KG1 (cell line): ENCODE results near the gene UBE4B.
"Not testable (repeated sequence)": the region's sequence is repeated elsewhere in the genome, so short reads cannot be mapped to it uniquely, and the experiment has no call there.

Experiments
- DNase-seq: peaks from one replicate; lab custom pipeline; 2025; lab: John Stamatoyannopoulos, UW

Gene UBE4B

DNA sequence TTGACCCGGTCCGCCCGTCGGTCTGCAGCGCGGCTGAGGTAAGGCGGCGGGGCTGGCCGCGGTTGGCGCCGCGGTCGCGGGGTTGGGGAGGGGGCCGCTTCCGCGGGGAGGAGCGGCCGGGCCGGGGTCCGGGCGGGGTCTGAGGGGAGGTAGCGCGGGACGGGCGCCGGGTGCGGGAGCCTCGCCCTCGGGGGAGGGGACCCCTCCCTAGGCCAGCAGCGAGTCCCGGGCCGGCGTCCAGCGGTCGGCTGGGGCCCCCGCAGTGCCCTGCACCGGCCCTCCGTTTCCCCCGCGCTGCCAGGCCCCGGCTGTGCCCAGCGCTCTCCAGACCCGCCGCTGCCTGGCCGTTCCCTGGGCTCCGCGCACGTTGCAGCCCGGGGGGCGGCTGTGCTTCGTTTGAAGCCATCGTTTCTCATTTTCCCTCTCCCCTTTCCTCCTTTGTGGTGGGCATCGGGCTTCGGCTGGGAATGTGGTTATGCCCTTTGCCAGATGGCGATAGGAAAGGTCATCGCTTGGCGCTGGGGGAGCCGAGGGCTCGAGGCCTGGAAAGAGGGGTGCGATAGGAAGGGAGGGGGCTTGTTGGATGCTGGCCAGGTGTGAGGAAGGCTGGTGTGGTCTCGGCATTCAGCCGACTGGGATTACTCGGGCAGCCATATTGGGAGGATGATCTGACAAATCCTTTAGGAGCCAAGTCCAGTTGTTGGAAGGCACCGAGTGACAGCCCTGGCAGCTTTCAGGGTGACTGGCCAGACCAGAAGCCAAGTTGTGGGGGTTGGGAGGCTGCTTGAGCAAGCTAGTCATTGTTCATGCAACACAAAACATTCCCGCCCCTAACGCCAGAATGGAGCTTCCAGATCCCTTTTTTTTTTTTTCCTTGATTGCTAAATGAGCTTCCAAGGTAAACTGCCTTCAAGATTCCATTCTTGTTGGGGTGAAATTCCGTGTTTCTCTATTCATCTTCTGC is 178.4 kb downstream of the UBE4B start:
- DNase-seq: no peak

DNA sequence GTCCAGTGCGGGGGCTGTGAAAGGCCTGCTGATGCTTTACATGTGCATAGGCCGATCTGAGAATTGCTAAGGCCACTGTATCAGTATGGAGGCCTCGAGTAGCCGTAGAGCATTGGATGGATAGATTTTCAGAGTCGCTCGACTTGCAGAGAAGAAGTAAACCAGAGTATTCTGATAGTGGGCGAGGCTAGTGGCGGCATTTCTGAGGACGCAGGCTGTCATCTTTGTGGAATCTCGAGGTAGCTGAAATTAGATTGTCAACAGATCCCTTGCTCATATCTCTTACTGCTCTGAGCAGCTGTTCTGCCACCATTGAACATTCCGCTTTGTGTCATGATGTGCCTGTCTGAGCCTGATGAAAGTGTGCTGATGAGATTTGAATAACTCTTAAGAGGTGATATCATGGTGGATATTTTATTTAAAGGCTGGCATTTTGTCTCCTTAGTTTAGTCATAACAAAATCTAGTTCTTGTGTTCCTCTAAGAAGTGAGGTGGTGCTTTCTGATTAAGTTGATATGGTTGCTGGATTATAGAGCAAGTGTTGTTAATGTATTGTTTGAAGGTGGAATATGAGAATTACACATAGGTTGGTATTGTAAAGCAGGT is 179.2 kb downstream of the UBE4B start:
- DNase-seq: no peak

DNA sequence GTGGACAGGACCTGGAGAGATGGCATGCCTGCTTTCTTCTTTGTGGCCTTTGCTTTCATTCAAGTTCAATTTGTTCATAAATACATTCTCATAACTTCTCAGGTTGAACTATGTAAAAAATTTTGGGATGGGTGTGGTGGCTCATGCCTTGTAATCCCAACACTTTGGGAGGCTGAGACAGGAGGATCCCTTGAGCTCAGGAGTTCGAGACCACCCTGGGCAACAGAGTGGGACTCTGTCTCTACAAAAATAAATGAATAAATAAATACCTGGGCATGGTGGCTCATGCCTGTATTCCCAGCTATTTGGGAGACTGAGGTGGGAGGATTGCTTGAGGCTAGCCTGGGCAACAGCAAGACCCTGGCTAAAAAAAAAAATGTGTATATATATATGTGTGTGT is 179.7 kb downstream of the UBE4B start:
- no peak for DNase-seq

DNA sequence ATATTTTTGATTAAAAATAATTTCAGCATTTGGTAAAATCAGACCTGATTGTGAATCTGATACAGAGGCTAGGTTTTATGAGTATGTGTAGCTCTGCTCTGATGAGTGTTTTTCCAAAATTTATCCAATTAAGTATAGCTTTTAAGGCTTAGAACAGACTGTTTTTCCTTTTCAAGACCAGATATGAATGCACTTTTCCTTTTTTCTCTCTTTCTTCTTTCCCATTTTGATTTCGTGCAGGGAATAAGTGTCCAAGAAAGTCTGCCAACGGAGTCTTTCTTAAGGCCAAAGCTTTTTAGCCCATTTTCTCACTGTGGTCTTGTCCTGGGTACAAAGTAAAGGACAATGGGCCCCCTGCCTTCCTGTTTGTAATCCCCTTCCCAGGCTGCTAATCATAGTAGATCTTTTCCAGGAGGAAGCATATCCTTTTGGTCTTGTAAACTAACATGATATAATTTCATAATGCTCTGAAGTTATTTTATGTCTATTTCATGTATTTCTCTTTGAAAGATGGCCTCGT is 180.5 kb downstream of the UBE4B start:
- DNase-seq: no peak

DNA sequence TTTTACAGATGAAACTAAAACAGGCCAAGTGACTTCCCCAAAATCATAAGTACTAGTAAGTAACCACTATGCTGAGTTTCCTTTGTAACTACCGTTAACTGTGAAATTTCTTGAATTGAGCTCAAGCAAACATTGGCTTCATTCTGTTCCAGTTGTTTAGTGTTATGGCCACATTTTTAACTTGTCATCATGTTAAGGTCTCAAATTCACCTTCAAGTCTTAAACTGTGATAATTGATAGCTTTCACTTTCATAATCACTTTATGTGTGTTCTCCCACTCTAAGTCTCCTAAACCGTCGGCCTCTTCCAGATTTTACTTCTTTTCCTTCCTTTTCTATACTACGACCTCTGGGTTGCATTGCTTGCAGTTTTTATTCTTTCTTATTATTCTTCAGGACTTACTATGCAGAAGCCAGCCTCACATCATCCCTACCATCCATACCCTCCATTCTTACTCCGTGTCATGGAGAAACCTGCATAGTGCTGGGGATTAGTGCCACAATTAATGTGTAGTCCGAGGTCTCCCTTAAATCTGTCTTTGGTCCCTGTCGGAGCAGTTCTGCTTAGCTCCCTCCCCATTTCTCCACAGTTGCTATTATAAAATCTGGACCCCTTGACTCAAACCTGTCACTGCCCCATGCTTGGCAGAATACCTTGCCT is 183.5 kb downstream of the UBE4B start:
- DNase-seq: no peak

DNA sequence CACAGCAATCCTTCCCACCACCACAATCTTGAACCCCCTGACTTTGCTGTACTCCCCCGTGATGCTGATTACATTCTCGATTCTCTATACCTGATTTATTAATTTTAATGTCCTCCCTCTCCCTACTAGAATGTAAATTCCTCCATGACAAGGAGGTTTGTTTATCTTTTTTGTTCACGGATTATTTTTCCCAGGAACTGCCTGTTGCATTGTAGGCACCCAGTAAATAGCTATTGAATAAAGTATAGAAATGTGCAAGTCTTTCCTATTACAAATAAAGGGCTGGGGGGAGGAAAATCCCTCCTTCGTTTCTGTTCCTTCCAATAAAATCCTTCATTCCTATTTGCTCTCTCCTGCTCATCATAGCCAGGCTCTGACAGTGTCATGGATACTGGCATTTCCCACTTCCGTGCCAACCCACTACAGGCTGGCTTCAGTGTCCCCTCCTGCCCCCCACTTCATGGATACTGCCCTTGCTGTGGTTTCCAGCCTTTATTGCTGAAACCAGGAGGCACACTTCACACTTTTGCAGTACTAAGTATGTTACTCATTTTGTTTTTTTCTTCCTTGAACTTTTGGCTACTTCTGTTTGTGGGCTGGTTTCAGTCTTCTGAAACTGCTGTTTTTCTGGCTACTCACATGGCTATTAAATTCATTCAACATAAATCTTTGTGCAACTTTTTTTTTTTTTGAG is 185.1 kb downstream of the UBE4B start:
- no peak for DNase-seq

DNA sequence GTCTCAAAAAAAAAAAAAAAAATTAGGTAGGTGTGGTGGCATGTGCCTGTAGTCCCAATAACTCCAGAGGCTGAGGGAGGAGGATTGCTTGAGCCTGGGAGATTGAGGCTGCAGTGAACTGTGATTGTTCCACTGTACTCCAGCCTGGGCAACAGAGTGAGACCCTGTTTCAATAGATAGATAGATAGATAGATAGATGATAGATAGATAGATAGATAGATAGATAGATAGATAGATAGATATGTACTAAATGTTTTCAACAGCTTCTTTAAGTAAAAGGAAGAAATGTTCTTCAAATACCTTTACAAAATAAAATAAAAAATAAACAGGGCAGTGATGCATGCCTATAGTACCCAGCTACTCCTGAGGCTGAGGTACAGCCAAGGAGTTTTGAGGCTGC is 187.4 kb downstream of the UBE4B start:
- DNase-seq: no peak

- DNase-seq: not testable (repeated sequence)
These were observed 187.9 kb downstream of the UBE4B start for GRCh38 chr1:10220657-10221056.

DNA sequence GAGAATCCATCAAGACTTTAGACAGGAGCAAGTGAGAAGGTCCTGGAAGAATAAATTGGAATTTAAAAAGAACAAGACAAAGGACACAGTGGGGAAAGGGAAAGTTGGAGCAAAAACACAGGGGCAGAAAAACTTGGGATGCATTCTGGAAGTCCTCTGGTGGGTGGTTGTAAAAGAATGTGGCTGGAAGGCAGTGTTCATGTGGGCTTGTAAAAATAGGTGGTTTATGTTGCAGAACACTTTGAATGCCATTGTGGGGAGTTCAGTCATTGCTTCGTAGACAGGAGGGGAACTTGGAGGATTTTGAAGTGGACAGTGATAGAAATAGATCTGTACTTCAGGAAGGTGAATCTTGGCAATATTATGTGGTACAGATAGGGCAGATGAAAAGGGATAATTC is 192.8 kb downstream of the UBE4B start:
- no peak for DNase-seq

- no peak for DNase-seq
These were observed 195.8 kb downstream of the UBE4B start for GRCh38 chr1:10228528-10228927.

DNA sequence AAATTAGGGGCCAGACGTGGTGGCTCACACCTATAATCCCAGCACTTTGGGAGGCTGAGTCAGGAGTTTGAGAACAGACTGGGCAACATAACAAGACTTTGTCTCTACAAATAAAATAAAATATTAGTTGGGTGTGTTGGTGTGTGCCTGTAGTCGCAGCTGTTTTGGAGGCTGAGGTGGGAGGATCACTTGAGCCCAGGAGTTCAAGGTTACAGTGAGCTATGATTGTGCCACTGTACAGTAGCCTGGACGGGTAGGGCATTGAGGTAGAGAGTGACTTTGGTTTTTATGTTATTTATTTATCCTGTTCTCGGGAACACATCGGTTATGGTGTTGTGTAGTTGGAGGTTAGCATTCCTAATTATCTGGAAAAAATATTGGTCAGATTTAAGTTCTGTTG is 197.1 kb downstream of the UBE4B start:
- no peak for DNase-seq
